ENCODE data around the gene ASB2.

DNA sequence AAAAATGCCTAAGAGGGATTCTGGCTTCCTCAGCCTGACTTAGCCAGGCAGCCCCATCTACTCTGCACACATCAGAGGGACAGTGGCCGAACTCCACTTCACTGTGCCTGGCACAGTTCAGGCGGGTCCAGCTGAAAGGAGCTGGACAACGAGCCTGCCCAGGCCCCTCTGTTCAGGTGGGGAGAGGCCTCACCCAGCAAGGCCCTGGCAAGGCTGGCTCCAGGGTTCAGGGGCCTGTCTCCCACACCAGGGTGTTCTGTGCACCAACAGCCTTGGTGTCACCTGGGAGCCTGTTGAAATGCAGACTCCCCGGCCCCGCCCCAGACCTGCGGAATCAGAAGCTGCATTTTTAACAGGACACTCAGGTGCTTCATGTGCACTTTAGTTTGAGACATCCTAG lies 39.4 kb downstream of the ASB2 start:
- TF ChIP-seq SPI1 (IDR thresholded peaks at IDR 0.05; ENCODE audit: borderline replicate concordance, low read depth) = no peak
- TF ChIP-seq, protein P1, sequence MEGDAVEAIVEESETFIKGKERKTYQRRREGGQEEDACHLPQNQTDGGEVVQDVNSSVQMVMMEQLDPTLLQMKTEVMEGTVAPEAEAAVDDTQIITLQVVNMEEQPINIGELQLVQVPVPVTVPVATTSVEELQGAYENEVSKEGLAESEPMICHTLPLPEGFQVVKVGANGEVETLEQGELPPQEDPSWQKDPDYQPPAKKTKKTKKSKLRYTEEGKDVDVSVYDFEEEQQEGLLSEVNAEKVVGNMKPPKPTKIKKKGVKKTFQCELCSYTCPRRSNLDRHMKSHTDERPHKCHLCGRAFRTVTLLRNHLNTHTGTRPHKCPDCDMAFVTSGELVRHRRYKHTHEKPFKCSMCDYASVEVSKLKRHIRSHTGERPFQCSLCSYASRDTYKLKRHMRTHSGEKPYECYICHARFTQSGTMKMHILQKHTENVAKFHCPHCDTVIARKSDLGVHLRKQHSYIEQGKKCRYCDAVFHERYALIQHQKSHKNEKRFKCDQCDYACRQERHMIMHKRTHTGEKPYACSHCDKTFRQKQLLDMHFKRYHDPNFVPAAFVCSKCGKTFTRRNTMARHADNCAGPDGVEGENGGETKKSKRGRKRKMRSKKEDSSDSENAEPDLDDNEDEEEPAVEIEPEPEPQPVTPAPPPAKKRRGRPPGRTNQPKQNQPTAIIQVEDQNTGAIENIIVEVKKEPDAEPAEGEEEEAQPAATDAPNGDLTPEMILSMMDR (IDR thresholded peaks at IDR 0.05; ENCODE audit: insufficient read depth, low read length) = no peak

Measured in HL-60 (cell line).